Measurements from ENCODE around the gene RRM1. TPM values are rescaled to one million over a fixed set of nuclear protein-coding genes. Genes with fewer than 3 reads are reported as not detected.

Gene RRM1
- polyA plus RNA-seq, 4 donors = 68.5 to 77.6 (median 68.9) TPM

DNA sequence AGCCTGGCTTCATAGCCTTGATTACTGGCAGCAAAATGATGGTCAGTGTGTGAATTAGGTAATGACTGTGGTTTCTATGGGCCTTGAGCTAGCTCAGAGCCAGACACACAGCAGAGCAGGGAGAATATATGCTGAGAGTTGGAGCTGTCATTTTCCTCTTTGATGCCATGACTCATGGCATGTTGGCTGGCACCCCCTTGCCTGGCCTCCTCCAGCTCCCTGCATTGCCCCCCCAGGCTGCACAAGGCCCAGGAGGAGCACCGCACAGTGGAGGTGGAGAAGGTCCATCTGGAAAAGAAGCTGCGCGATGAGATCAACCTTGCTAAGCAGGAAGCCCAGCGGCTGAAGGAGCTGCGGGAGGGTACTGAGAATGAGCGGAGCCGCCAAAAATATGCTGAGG, 20.3 kb upstream of the RRM1 start:
- no peak for DNase-seq (ENCODE audit: low read depth in 4 of 4, low spot score in 2 of 4)

GRCh38 chr11:4076774-4077173, 17.8 kb upstream of the RRM1 start:
- no peak for DNase-seq (ENCODE audit: low read depth in 4 of 4, low spot score in 2 of 4)

- no peak for DNase-seq (ENCODE audit: low read depth in 4 of 4, low spot score in 2 of 4)
Observed at GRCh38 chr11:4083198-4083597, 11.4 kb upstream of the RRM1 start.

GRCh38 chr11:4084406-4085125, 10.0 kb upstream of the RRM1 start:
- DNase-seq (ENCODE audit: low read depth in 4 of 4, low spot score in 2 of 4) = no peak

DNA sequence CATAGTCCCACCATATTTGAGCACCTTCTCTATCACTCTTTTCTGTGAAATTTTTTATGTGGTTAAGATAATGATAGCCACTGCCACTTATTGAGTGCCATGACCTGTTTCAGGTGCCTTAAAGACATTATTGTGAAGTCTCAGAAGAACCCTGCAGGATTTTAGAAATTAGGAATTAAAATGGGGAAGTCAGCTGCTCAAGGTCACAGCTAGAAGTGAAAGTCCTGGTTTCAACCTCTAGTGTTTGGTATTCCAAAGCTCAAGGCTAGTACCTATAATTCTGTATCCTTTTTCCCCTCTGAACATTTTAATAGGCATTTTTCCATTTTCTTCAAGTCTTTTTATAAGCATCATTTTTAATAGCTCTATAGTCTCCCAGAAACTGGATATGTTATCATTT, 9.0 kb upstream of the RRM1 start:
- no peak for DNase-seq (ENCODE audit: low read depth in 4 of 4, low spot score in 2 of 4)

GRCh38 chr11:4086575-4087353, 7.8 kb upstream of the RRM1 start:
- no peak for DNase-seq (ENCODE audit: low read depth in 4 of 4, low spot score in 2 of 4)

DNA sequence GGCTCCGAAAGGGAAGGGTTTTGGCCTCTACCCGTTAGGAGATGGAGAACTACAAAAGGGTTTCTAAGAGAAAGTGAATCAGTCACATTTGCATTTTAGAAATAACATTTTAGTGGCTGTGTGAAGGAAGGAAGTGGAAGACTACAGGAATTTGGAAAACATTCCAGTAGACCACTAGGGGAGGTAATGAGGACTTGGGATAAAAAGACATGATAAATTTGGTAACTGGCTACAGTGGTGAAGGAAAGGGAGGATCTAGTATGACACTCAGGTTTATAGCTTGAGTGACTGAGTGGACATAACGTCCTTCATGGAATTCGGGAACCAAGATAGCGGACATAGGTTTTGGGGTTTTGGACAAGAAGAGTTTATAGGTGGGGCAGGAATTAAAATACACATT, 7.0 kb upstream of the RRM1 start:
- no peak for DNase-seq (ENCODE audit: low read depth in 4 of 4, low spot score in 2 of 4)

GRCh38 chr11:4090258-4090657, 4.3 kb upstream of the RRM1 start:
- no peak for DNase-seq (ENCODE audit: low read depth in 4 of 4, low spot score in 2 of 4)

- DNase-seq (ENCODE audit: low read depth in 4 of 4, low spot score in 2 of 4) = no peak
Observed at GRCh38 chr11:4092026-4092425, 2.6 kb upstream of the RRM1 start.

GRCh38 chr11:4093519-4094347, 866 bp upstream of the RRM1 start:
- DNase-seq (ENCODE audit: low read depth in 4 of 4, low spot score in 2 of 4) = no peak

- no peak for DNase-seq (ENCODE audit: low read depth in 4 of 4, low spot score in 2 of 4)
Observed at GRCh38 chr11:4095509-4096230, 1.1 kb downstream of the RRM1 start.

DNA sequence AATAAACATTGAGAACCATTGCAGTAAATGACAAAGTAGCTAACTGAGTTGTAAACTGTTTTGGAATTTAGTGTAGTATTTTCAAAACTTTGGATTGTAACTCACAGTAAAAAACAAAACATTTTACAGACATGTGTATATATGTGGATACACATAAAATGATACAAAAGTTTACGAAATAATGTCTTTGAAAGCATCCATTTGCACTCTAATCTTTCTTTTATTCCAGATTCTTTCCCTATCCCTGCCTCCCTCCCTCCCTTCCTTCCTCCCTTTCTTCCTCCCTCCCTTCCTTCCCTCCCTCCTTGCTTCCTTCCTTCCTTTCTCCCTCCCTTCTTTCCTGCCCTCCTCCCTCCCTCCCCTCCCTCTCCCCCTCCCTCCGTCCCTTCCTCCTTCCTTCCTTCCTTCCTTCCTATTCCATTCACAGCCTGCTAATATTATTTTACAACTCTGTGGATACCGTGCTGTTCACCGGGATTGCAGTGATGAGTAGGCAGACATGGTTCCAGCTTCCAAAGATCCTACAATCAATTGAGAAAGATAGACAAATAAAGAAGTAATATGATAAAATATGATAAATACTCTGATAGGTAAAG, 3.5 kb downstream of the RRM1 start:
- DNase-seq (ENCODE audit: low read depth in 4 of 4, low spot score in 2 of 4) = no peak

- no peak for DNase-seq (ENCODE audit: low read depth in 4 of 4, low spot score in 2 of 4)
Observed at GRCh38 chr11:4102711-4103110, 8.1 kb downstream of the RRM1 start.

- DNase-seq (ENCODE audit: low read depth in 4 of 4, low spot score in 2 of 4) = no peak
Observed at GRCh38 chr11:4103269-4103668, 8.7 kb downstream of the RRM1 start.

DNA sequence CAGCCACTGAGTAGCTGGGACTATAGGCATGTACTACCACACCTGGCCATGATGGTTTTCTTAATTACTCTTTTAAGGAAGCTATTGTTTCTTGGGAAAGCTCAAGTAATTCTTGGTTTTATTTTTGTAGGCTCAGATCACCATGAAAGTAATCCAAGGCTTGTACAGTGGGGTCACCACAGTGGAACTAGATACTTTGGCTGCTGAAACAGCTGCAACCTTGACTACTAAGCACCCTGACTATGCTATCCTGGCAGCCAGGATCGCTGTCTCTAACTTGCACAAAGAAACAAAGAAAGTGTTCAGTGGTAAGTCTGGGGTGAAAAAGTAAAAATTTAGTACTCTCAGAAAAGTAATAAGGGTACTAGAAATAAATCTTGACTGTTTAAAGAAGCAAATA, 11.3 kb downstream of the RRM1 start:
- DNase-seq (ENCODE audit: low read depth in 4 of 4, low spot score in 2 of 4) = no peak

DNA sequence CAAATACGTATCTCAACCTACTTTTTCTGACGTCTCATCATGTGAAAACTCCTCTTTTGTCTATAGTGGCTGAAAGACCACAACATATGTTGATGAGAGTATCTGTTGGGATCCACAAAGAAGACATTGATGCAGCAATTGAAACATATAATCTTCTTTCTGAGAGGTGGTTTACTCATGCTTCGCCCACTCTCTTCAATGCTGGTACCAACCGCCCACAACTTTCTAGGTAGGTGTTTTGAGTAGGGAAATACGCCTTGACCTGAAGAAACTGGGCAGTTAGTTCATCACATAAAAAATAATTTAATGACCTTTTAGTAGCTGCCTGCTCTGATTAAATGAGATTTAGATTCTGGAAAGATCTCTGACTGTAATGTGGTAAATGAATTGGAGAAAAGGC, 17.2 kb downstream of the RRM1 start:
- DNase-seq (ENCODE audit: low read depth in 4 of 4, low spot score in 2 of 4) = no peak

DNA sequence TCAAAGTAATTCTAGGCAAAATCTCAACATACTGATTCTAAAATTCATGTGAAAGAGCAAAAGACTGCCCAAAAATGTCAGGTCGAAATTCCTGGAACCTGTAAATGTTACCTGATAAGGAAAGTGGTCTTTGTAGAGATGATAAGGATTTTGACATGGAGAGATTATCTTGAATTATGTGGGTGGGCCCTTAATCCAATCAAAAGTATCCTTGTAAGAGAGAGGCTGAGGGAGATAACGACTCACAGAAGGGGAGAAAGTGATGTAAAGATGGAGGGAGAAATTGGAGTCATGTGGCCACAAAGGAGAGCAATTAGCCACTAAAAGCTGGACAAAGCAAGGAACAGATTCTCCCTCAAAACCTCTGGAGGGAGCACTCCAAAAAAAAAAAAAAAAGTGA, 20.5 kb downstream of the RRM1 start:
- DNase-seq (ENCODE audit: low read depth in 4 of 4, low spot score in 2 of 4) = no peak

- DNase-seq (ENCODE audit: low read depth in 4 of 4, low spot score in 2 of 4) = no peak
Observed at GRCh38 chr11:4118107-4118506, 23.5 kb downstream of the RRM1 start.

DNA sequence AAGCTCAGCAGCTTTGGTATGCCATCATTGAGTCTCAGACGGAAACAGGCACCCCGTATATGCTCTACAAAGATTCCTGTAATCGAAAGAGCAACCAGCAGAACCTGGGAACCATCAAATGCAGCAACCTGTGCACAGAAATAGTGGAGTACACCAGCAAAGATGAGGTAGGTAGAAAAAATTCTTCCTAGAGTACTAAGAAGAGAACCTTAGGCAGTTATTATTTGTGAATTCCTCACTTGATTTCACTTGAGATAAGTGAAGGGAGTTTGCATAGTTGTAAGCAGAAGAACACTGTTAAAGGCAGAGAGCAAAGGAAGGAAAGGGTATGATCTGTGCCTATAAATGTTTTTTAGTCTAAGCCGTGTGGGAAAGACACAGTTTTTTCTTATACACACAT, 28.6 kb downstream of the RRM1 start:
- no peak for DNase-seq (ENCODE audit: low read depth in 4 of 4, low spot score in 2 of 4)

DNA sequence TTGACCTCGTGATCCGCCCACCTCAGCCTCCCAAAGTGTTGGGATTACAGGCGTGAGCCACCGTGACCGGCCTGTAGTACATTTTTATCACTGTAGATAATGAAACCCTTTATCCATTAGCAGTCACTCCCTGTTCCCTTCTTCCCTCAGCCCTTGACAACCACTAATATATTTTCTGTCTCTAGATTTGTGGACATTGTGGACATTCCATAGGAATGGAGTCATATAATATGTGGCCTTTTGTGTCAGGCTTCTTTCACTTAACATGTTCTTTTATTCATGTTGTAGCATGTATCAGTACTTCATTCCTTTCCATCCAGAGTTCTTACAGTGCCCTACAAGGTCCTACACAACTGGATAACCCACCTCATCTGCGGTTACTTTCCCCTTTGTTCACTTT, 30.5 kb downstream of the RRM1 start:
- DNase-seq (ENCODE audit: low read depth in 4 of 4, low spot score in 2 of 4) = no peak

Measured in left renal cortex interstitium (tissue), 4 donors.